ENCODE measurements around the gene RRP7A.
"Not testable (repeated sequence)": the region's sequence is repeated elsewhere in the genome, so short reads cannot be mapped to it uniquely, and the experiment has no call there.

RRP7A gene

GRCh38 chr22:42535082-42535731, 15.6 kb upstream of the RRP7A start:
- DNase-seq: not testable (repeated sequence)

- DNase-seq: no peak
Measured at GRCh38 chr22:42533638-42533977, 14.0 kb upstream of the RRP7A start.

- DNase-seq: not testable (repeated sequence)
Measured at GRCh38 chr22:42531401-42532084, 11.9 kb upstream of the RRP7A start.

- DNase-seq: not testable (repeated sequence)
Measured at GRCh38 chr22:42529435-42529834, 9.8 kb upstream of the RRP7A start.

- no peak for DNase-seq
Measured at GRCh38 chr22:42528591-42529307, 9.2 kb upstream of the RRP7A start.

- no peak for DNase-seq
Measured at GRCh38 chr22:42522546-42522945, 3.0 kb upstream of the RRP7A start.

- DNase-seq: no peak
Measured at GRCh38 chr22:42521228-42521546, 1.6 kb upstream of the RRP7A start.

GRCh38 chr22:42518638-42519524, 715 bp downstream of the RRP7A start:
- DNase-seq: not testable (repeated sequence)

GRCh38 chr22:42517103-42517502, 2.5 kb downstream of the RRP7A start:
- DNase-seq: not testable (repeated sequence)

- no peak for DNase-seq
Measured at GRCh38 chr22:42515896-42516295, 3.7 kb downstream of the RRP7A start.

GRCh38 chr22:42515304-42515703, 4.3 kb downstream of the RRP7A start:
- not testable (repeated sequence) for DNase-seq

- not testable (repeated sequence) for DNase-seq
Measured at GRCh38 chr22:42514331-42514730, 5.3 kb downstream of the RRP7A start.

- not testable (repeated sequence) for DNase-seq
Measured at GRCh38 chr22:42512273-42512990, 7.2 kb downstream of the RRP7A start.

- no peak for DNase-seq
Measured at GRCh38 chr22:42511401-42511891, 8.2 kb downstream of the RRP7A start.

- DNase-seq: no peak
Measured at GRCh38 chr22:42509548-42509947, 10.0 kb downstream of the RRP7A start.

GRCh38 chr22:42508975-42509364, 10.6 kb downstream of the RRP7A start:
- not testable (repeated sequence) for DNase-seq

GRCh38 chr22:42508327-42508974, 11.1 kb downstream of the RRP7A start:
- DNase-seq: not testable (repeated sequence)

GRCh38 chr22:42500836-42501179, 18.8 kb downstream of the RRP7A start:
- no peak for DNase-seq

GRCh38 chr22:42500161-42500835, 19.3 kb downstream of the RRP7A start:
- no peak for DNase-seq

- DNase-seq: not testable (repeated sequence)
Measured at GRCh38 chr22:42499773-42500160, 19.8 kb downstream of the RRP7A start.

- not testable (repeated sequence) for DNase-seq
Measured at GRCh38 chr22:42495533-42496141, 24.0 kb downstream of the RRP7A start.
